Left colon (tissue), 2 donors: Measurements from ENCODE around the gene CHCHD1. TPM values are rescaled to one million over a fixed set of nuclear protein-coding genes. Genes with fewer than 3 reads are reported as not detected.
A peak's percentile ranks its signal among the peaks of the same experiment; 100 is the strongest.
"Not testable (repeated sequence)": the region's sequence is repeated elsewhere in the genome, so short reads cannot be mapped to it uniquely, and the experiment has no call there.

Experiments
- ATAC-seq: fragments of 200-7000 bp; cut with Tn5 transposase; one replicate; pipeline ENCODE4 v1.9.1; 2020; ENCODE audit warnings: mild to moderate bottlenecking, moderate library complexity
- DNase-seq, 2 donors: peaks; one replicate each; pipeline ENCODE4 v3.0.0-alpha.2; 2020
- intact Hi-C, 2 donors: fragments of 100-400 bp; cut with DNase I in 1 of 2; cut with micrococcal nuclease in 1 of 2; formaldehyde crosslinking; loops; one replicate each; pipeline versions ENCODE4 v1.11.2 to v1.14.0; 2022; cut with DNase I, micrococcal nuclease
- long read RNA-seq: library from polyadenylated mRNA; unstranded; transcript quantifications from one replicate; pipeline ENCODE4 v2.0.0, GENCODE V29; 2021
- total RNA-seq, 2 donors: library from RNA; stranded (reverse); fragmentation: NEBNext Ultra II Directional; extraction: Animal tissue kit (Norgen Biotek cat#: 25700); gene quantifications; one replicate each; pipeline ENCODE4 v1.2.1, GENCODE V29; 2021
- donor health status: DM: no; HTN: no; CAD: no.
- donor health status: DM: yes; HTN: yes; CAD: no.

The CHCHD1 gene
- total RNA-seq, result 10 to 100 TPM; 26.0 to 28.5 TPM
- long read RNA-seq, transcript CHCHD1-201 (3 exons, 835 nt), result major isoform, 16 of 20 reads
- long read RNA-seq, partial matches to known transcripts, result 3 of 20 reads
- long read RNA-seq, other reads (novel, unspliced or antisense), result 0 of 20 reads

- peak; percentile 92 to 96 for DNase-seq
- intact Hi-C loops, result no loop called here
- peak; percentile 71 for ATAC-seq
Observed at GRCh38 chr10:73781879-73782748, at the start of gene CHCHD1. CHCHD1 (plus strand) TSS chr10:73782048; CDS start chr10:73782076, 28 bp downstream.

DNA sequence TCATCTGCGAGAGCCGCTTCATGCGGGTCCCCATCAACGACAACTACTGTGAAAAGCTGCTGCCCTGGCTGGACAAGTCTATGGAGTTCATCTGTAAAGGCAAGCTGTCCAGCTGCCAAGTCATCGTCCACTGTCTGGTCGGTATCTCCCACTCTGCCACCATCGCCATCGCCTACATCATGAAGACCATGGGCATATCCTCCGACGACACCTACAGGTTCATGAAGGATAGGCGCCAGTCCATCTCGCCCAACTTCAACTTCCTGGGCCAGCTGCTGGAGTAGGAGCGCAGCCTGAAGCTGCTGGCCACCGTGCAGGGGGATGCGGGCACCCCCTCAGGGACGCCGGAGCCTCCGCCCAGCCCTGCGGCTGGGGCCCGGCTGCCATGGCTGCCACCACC, 49.4 kb upstream of the CHCHD1 start:
- DNase-seq (no peak), ATAC-seq (no peak)
- intact Hi-C loops, result no loop called here

GRCh38 chr10:73732931-73733623, 48.8 kb upstream of the CHCHD1 start:
- DNase-seq (no peak), ATAC-seq (no peak)
- intact Hi-C loops, result no loop called here

GRCh38 chr10:73734028-73734720, 47.7 kb upstream of the CHCHD1 start:
- intact Hi-C loops, result no loop called here
- ATAC-seq, result no peak
- no peak for DNase-seq

GRCh38 chr10:73734796-73735305, 47.0 kb upstream of the CHCHD1 start:
- ATAC-seq (no peak), DNase-seq (no peak)
- intact Hi-C loops, result no loop called here

GRCh38 chr10:73740501-73741254, 41.2 kb upstream of the CHCHD1 start:
- DNase-seq, ATAC-seq, intact Hi-C loops: not testable (repeated sequence)

- DNase-seq (no peak), ATAC-seq (no peak)
- intact Hi-C loops, result no loop called here
Observed at GRCh38 chr10:73742454-73742734, 39.5 kb upstream of the CHCHD1 start.

- ATAC-seq (no peak), DNase-seq (no peak)
- intact Hi-C loops, result no loop called here
Observed at GRCh38 chr10:73743327-73743904, 38.4 kb upstream of the CHCHD1 start.

GRCh38 chr10:73743905-73744663, 37.8 kb upstream of the CHCHD1 start, which contains the start of gene SEC24C:
SEC24C (plus strand) TSS chr10:73744372; CDS start chr10:73746833, 2,461 bp downstream.
- ATAC-seq, result peak; percentile 95
- intact Hi-C loops, result no loop called here
- peak; percentile 97 to 98 for DNase-seq

DNA sequence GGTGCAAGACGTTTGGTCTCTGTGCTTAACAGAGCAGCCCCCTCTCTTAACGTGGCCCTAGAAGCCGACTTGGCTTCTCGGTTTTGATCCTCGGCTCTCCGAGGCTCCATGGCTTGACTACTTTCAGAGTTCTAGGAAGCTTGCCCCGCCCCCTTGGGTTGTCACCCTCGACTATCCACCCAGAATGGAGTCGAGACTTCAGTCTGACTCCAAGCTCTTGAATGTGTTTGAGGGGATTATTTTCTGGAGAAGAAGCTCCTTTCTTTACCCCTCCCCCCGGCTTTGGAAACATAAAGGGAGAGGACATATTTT, 37.2 kb upstream of the CHCHD1 start:
- ATAC-seq (peak; percentile 55), DNase-seq (peak; percentile 66 to 83)
- intact Hi-C loops, result no loop called here

- DNase-seq (no peak), ATAC-seq (no peak)
- intact Hi-C loops, result no loop called here
Observed at GRCh38 chr10:73746721-73747120, 35.1 kb upstream of the CHCHD1 start.

DNA sequence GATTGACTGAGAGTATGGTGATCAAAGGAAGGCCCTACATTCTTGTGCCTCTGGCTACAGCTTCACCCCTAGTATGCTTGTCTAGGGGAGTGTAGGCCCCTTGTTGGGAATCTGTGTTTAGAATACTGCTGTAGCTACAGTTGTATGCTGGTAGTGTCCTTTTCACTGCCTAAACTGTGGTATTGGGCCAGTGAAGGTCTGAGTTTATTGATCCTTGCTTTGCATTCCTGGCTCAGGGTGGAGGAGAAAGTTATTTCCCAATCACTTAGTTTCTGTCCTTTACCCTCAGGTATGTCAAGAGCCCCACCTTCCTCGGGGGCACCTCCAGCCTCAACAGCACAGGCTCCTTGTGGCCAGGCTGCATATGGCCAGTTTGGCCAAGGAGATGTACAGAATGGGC, 31.0 kb upstream of the CHCHD1 start:
- intact Hi-C loops, result no loop called here
- no peak for ATAC-seq
- no peak for DNase-seq

DNA sequence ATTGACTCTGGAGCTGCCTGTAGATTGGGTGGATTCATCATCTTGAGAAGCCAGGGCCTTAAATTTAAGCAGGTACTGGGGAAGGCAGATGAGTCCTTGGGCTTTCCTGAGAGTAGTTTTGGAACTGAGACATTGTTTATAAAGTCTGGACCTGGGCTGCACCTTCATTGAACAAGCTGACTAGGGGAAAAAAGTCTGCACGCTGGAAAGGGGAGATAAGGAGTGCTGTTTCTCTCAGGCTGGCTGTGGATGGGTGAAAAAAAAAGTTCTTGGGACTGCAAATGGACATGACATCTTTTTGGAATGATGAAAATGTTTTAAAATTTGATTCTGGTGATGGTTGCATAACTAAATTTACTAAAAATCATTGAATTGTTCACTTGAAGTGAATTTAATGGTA, 25.7 kb upstream of the CHCHD1 start:
- intact Hi-C loops, result no loop called here
- no peak for ATAC-seq
- no peak for DNase-seq

- DNase-seq (no peak), ATAC-seq (no peak)
- intact Hi-C loops, result no loop called here
Observed at GRCh38 chr10:73758704-73759511, 22.9 kb upstream of the CHCHD1 start.

- ATAC-seq (no peak), DNase-seq (no peak)
- intact Hi-C loops, result no loop called here
Observed at GRCh38 chr10:73759512-73760115, 22.2 kb upstream of the CHCHD1 start.

DNA sequence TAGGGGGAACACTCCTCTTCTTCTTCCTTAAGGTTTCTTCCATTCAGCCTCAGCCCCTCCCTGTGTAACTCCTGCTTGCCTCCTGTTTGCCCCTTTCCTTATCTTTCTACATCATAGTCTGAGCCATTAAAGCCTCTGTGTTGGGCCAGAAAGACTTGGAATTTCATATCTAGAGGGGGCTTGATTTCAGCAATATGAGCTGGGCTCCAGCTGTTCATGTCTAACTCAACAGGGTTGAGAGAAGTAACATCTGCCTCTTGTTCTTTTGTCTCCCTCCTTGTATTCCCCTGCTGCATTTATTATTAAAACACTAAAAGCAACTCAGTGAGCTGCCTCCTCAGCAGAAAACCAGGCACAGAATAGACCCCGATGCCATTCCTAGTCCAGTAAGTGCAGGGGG, 20.1 kb upstream of the CHCHD1 start:
- ATAC-seq, result no peak
- intact Hi-C loops, result no loop called here
- DNase-seq, result no peak

GRCh38 chr10:73762915-73763314, 18.9 kb upstream of the CHCHD1 start:
- intact Hi-C loops, result no loop called here
- no peak for ATAC-seq
- DNase-seq, result no peak
